Measurements from ENCODE around the gene AKIRIN1.

- TF ChIP-seq POLR2A (IDR thresholded peaks at IDR 0.05; ENCODE audit: low read depth, low read length), result no peak
- no peak for TF ChIP-seq POLR2AphosphoS5 (IDR thresholded peaks at IDR 0.05; ENCODE audit: low read depth, low read length)
- TF ChIP-seq TAF1 (IDR thresholded peaks at IDR 0.05; ENCODE audit: borderline replicate concordance, low read depth, low read length), result no peak
These were observed 37.6 kb upstream of the AKIRIN1 start for GRCh38 chr1:38953433-38953860.

Data from GM12892 (cell line).